AG04450 (cell line): ENCODE measurements around the gene ACVR2B. TPM values are rescaled to one million over a fixed set of nuclear protein-coding genes. Genes with fewer than 3 reads are reported as not detected.

ENCODE experiments used
- CTCF ChIA-PET: fragments of 300-600, 350-600 bp; formaldehyde crosslinking; extraction: SDS; loops from one replicate; lab custom pipeline; 2022; ENCODE audit warnings: antibody characterized with exemption, inconsistent platforms; lab: Charles Lee
- POLR2A ChIA-PET: fragments of 350-600 bp; formaldehyde crosslinking; extraction: SDS; loops from one replicate; lab custom pipeline; 2021; ENCODE audit warnings: antibody characterized with exemption, inconsistent platforms; lab: Yijun Ruan, JAX
- DNase-seq: peaks from one replicate; pipeline ENCODE4 v3.0.0-alpha.2; 2011; ENCODE audit warnings: low read depth, low spot score
- H3K27ac ChIP-seq: one replicate; pipeline ENCODE4 v1.5.1; 2012; ENCODE audit warnings: low read depth, low read length, control low read depth
- H3K27me3 ChIP-seq: one replicate; pipeline ENCODE4 v1.6.0; 2012; ENCODE audit warnings: low read length; ENCODE audit not compliant: control insufficient read depth, insufficient read depth
- H3K4me3 ChIP-seq: 2 replicates; pipeline ENCODE4 v1.5.1; 2011; ENCODE audit warnings: mild to moderate bottlenecking, low read depth, low read length, control low read depth
- H3K9me3 ChIP-seq: 2 replicates; pipeline ENCODE4 v1.5.1; 2012; ENCODE audit warnings: low read length; ENCODE audit not compliant: control insufficient read depth, insufficient read depth
- polyA plus RNA-seq: library from polyadenylated mRNA; depleted of rRNA; stranded (reverse); fragments of >200 nt; gene quantifications from 2 replicates; pipeline ENCODE4 v1.2.3, GENCODE V29; 2011
- TF ChIP-seq, protein P1 (sequence below): IDR thresholded peaks from 2 replicates; pipeline ENCODE4 v1.5.1; 2011; ENCODE audit warnings: low read depth, low read length, control low read depth, inconsistent platforms

The ACVR2B gene
- polyA plus RNA-seq, 1 experiment = 1.0 TPM

GRCh38 chr3:38465588-38466154, 12.0 kb downstream of the ACVR2B start:
- CTCF ChIA-PET = interaction anchor here (0.7 to 1.7 kb wide), 4 partner anchors 10 to 119 kb away, joined by 4 to 10 read pairs (median 6); partner anchors contain the start of genes EXOG and XYLB
- POLR2A ChIA-PET = no interaction called here
- H3K4me3 ChIP-seq = no peak overlapping the region
- H3K27me3 ChIP-seq = no peaks in the 10 kb centered on the region
- TF ChIP-seq, protein P1, sequence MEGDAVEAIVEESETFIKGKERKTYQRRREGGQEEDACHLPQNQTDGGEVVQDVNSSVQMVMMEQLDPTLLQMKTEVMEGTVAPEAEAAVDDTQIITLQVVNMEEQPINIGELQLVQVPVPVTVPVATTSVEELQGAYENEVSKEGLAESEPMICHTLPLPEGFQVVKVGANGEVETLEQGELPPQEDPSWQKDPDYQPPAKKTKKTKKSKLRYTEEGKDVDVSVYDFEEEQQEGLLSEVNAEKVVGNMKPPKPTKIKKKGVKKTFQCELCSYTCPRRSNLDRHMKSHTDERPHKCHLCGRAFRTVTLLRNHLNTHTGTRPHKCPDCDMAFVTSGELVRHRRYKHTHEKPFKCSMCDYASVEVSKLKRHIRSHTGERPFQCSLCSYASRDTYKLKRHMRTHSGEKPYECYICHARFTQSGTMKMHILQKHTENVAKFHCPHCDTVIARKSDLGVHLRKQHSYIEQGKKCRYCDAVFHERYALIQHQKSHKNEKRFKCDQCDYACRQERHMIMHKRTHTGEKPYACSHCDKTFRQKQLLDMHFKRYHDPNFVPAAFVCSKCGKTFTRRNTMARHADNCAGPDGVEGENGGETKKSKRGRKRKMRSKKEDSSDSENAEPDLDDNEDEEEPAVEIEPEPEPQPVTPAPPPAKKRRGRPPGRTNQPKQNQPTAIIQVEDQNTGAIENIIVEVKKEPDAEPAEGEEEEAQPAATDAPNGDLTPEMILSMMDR = no peak
- no peak overlapping the region for H3K27ac ChIP-seq
- no peak for DNase-seq
- no peaks in the 10 kb centered on the region for H3K9me3 ChIP-seq

DNA sequence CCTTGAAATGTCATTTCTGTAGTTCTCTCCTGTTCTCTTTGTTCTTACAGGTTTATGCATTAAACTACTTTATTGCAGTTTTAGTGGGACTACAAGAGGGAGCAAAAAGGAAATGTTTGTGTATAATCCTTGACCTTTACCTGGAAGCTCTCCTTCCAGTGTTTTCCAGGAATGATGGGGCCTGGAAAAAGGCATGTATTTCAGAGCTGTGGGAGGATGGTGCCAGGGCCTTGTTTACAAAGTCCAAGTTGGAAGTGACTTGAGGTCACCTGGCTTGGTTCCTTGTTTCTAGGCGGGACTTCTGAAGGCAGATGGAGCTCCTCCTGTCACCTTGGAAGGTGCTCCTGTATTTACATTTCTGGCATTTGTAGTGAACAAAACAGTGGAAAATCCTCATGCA, 15.1 kb downstream of the ACVR2B start:
- ChIA-PET CTCF (interaction anchor here (1.5 kb wide), 2 partner anchors 12 to 122 kb away, joined by 5 to 6 read pairs; partner anchors contain the start of gene XYLB), POLR2A (no interaction called here)
- no peak overlapping the region for H3K27ac ChIP-seq
- TF ChIP-seq, protein P1 = no peak
- H3K9me3 ChIP-seq = no peaks in the 10 kb centered on the region
- H3K4me3 ChIP-seq = no peak overlapping the region
- H3K27me3 ChIP-seq = no peaks in the 10 kb centered on the region
- DNase-seq = no peak

GRCh38 chr3:38469852-38470251, 16.2 kb downstream of the ACVR2B start:
- Histone ChIP-seq H3K4me3 (no peak overlapping the region), H3K27me3 (no peaks in the 10 kb centered on the region), H3K9me3 (no peaks in the 10 kb centered on the region), H3K27ac (no peak overlapping the region)
- CTCF ChIA-PET = interaction anchor here (0.6 to 1.5 kb wide), 3 partner anchors 51 to 336 kb away, joined by 3 to 6 read pairs (median 3); partner anchors contain the start of gene XYLB
- no peak for DNase-seq
- TF ChIP-seq, protein P1 = no peak
- POLR2A ChIA-PET = no interaction called here

- TF ChIP-seq, protein P1 = no peak
- H3K27ac ChIP-seq = no peak overlapping the region
- H3K27me3 ChIP-seq = no peaks in the 10 kb centered on the region
- H3K4me3 ChIP-seq = no peak overlapping the region
- DNase-seq = no peak
- H3K9me3 ChIP-seq = no peaks in the 10 kb centered on the region
- ChIA-PET CTCF (interaction anchor here (1.8 kb wide), 1 partner anchor 9 kb away, joined by 12 read pairs; no protein-coding TSS in a partner anchor), POLR2A (no interaction called here)
These were observed 17.7 kb downstream of the ACVR2B start for GRCh38 chr3:38471260-38471857.

DNA sequence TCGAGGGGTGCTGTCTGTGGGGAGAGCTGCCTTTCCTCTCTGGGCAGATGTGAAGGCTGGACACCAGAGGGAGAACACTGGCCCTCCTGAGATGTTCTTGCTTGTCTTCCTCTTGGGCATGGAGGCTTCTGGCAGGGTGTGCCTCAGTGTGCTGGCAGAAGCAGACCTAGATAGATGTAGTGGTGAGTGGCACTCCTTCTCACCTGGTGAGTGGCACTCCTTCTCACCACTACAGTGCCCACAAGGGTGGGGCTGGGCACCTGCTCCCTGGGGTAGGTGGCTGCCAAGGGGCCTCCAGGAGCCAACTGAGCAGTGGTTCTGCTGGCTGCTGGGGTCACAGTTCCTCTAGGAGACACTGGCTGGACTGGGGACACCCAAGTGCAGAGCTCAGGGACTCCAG, 18.7 kb downstream of the ACVR2B start:
- Histone ChIP-seq H3K9me3 (no peaks in the 10 kb centered on the region), H3K27ac (no peak overlapping the region), H3K4me3 (no peak overlapping the region), H3K27me3 (no peaks in the 10 kb centered on the region)
- CTCF ChIA-PET = no interaction called here
- TF ChIP-seq, protein P1 = no peak
- no peak for DNase-seq
- POLR2A ChIA-PET = no interaction called here
